HG02885 (cell line): Measurements from ENCODE around the gene MDC1.
"Not testable (repeated sequence)": the region's sequence is repeated elsewhere in the genome, so short reads cannot be mapped to it uniquely, and the experiment has no call there.

ENCODE experiments used
- ATAC-seq: cut with Tn5 transposase; IDR thresholded peaks from one replicate; pipeline ENCODE4 v1.9.1; 2021; ENCODE audit warnings: mild to moderate bottlenecking; ENCODE audit not compliant: unreplicated experiment, poor library complexity

MDC1 gene

GRCh38 chr6:30725713-30726505 lies 8.8 kb upstream of the MDC1 start:
- ATAC-seq = no peak

- no peak for ATAC-seq
These were observed 8.0 kb upstream of the MDC1 start for GRCh38 chr6:30724906-30725667.

- ATAC-seq = not testable (repeated sequence)
These were observed 7.0 kb upstream of the MDC1 start for GRCh38 chr6:30723843-30724741.

GRCh38 chr6:30723159-30723842 lies 6.2 kb upstream of the MDC1 start:
- not testable (repeated sequence) for ATAC-seq

- ATAC-seq = no peak
These were observed 5.4 kb upstream of the MDC1 start for GRCh38 chr6:30722280-30723112.

GRCh38 chr6:30722025-30722279 lies 4.9 kb upstream of the MDC1 start:
- ATAC-seq = not testable (repeated sequence)

GRCh38 chr6:30721198-30722024 lies 4.3 kb upstream of the MDC1 start:
- peak; percentile 34 for ATAC-seq

GRCh38 chr6:30720738-30721197 lies 3.7 kb upstream of the MDC1 start:
- no peak for ATAC-seq

GRCh38 chr6:30719791-30720737 lies 3.0 kb upstream of the MDC1 start, which contains the start of gene TUBB:
Gene TUBB (plus strand): TSS chr6:30720352. CDS start chr6:30720507, 155 bp downstream.
- ATAC-seq = peak; percentile 48

GRCh38 chr6:30719356-30719755 lies 2.3 kb upstream of the MDC1 start:
- no peak for ATAC-seq

- ATAC-seq = not testable (repeated sequence)
These were observed 1.0 kb upstream of the MDC1 start for GRCh38 chr6:30717845-30718720.

GRCh38 chr6:30716879-30717128 lies 277 bp downstream of the MDC1 start:
- ATAC-seq = no peak

GRCh38 chr6:30714263-30714662 lies 2.8 kb downstream of the MDC1 start:
- ATAC-seq = no peak

GRCh38 chr6:30712441-30712945 lies 4.6 kb downstream of the MDC1 start:
- no peak for ATAC-seq

- ATAC-seq = no peak
These were observed 5.2 kb downstream of the MDC1 start for GRCh38 chr6:30711758-30712380.
